Peyer's patch (tissue), 4 donors: ENCODE measurements around the gene FFAR1. TPM values are rescaled to one million over a fixed set of nuclear protein-coding genes. Genes with fewer than 3 reads are reported as not detected.

ENCODE experiments used
- DNase-seq, 3 donors: peaks; one replicate each; pipeline ENCODE4 v3.0.0-alpha.2; 2017 to 2019
- H3K27ac ChIP-seq, 4 donors: fragments of 200-600 bp; sonication (generic); one replicate each; pipeline ENCODE4 v1.5.1; 2016 to 2019
- H3K27me3 ChIP-seq, 2 donors: fragments of 200-600 bp; sonication (generic); one replicate each; pipeline ENCODE4 v1.5.1; 2019
- H3K36me3 ChIP-seq, 3 donors: fragments of 200-600 bp; sonication (generic); one replicate each; pipeline ENCODE4 v1.5.1; 2016 to 2019
- H3K4me1 ChIP-seq, 4 donors: fragments of 200-600 bp; sonication (generic); one replicate each; pipeline ENCODE4 v1.5.1; 2016 to 2019
- H3K4me3 ChIP-seq, 4 donors: fragments of 200-600 bp; sonication (generic); 1 replicate in 3 of 4; 2 replicates in 1 of 4; pipeline ENCODE4 v1.5.1; 2016 to 2019; ENCODE audit warnings: mild to moderate bottlenecking in 1 of 4
- H3K9me3 ChIP-seq, 4 donors: fragments of 200-600 bp; sonication (generic); one replicate each; pipeline ENCODE4 v1.5.1; 2016 to 2019; ENCODE audit warnings: mild to moderate bottlenecking in 1 of 4
- CTCF ChIP-seq, 6 experiments: fragments of 450-650 bp in 4 of 6; fragments of 200-600 bp in 2 of 6; sonication (generic) in 1 of 6; IDR thresholded peaks; one replicate each; pipeline ENCODE4 v1.5.1; 2017 to 2019; ENCODE audit warnings: antibody characterized with exemption in 6 of 6, mild to moderate bottlenecking in 3 of 6, moderate library complexity in 1 of 6
- POLR2A ChIP-seq, 2 donors: fragments of 450-650 bp; IDR thresholded peaks; one replicate each; pipeline ENCODE4 v1.5.1; 2017; ENCODE audit warnings: antibody characterized with exemption in 2 of 2, mild to moderate bottlenecking in 2 of 2, moderate library complexity in 2 of 2
- total RNA-seq, 4 donors: library from RNA; depleted of rRNA; stranded (reverse); fragments of >200 nt; gene quantifications; one replicate each; pipeline ENCODE4 v1.1.0, GENCODE V29; 2016

The FFAR1 gene
- total RNA-seq, 4 donors from 2014 or later = 0.66 to 1.6 TPM; not detected in 2

- Histone ChIP-seq H3K9me3 (no peaks in the 10 kb centered on the region), H3K27me3 (no peaks in the 10 kb centered on the region), H3K4me1 (no peaks in the 10 kb centered on the region), H3K4me3 (no peak overlapping the region), H3K36me3 (no peaks in the 10 kb centered on the region), H3K27ac (no peak overlapping the region)
- DNase-seq = no peak
- TF ChIP-seq CTCF (IDR thresholded peaks at IDR 0.05) (no peak), POLR2A (IDR thresholded peaks at IDR 0.05) (no peak)
These were observed 36.8 kb upstream of the FFAR1 start for GRCh38 chr19:35310811-35311465.

DNA sequence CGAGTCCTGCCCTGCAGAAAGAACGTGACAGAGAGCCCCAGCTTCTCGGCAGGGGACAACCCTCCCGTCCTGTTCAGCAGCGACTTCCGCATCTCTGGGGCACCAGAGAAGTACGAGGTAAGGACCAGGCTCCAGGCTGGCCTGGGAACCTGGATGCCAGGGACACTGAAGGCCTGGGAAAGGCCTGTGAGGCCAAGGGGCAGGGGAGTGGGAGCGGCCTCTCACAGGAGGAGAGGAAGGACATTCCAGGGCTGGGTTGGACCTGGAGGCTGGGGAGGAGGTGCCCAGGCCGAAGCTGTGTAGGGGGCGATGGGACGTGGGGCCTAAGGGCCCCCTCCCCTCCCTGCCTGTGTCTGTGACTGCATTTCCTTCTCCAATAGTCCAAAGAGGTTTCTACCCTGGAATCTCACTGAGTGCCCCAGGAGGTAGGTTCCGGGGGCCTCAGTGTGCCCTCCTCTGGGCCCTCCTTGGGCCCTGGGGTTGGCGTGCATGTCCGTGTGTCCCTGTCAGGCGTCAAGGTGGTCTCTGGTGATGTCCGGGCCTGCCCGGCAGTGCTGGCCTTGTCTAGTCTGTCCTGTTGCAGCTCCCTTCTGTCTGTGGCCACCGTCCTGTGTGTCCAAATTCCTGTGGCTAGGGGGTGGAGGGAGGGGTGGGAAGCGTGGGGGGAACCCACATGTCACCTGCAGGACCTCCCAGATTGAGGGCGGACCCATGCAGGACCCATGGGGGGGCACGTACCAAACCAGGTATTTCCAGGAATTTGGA, 35.6 kb upstream of the FFAR1 start:
- TF ChIP-seq CTCF (IDR thresholded peaks at IDR 0.05) (no peak), POLR2A (IDR thresholded peaks at IDR 0.05) (no peak)
- H3K27ac ChIP-seq = no peak overlapping the region
- H3K4me1 ChIP-seq = no peaks in the 10 kb centered on the region
- no peak for DNase-seq
- H3K36me3 ChIP-seq = no peaks in the 10 kb centered on the region
- H3K9me3 ChIP-seq = no peaks in the 10 kb centered on the region
- H3K4me3 ChIP-seq = no peak overlapping the region
- H3K27me3 ChIP-seq = no peaks in the 10 kb centered on the region

- peaks cover 0 to 4% (median 0%) of the 10 kb centered on the region in 4 donors for H3K4me1 ChIP-seq
- H3K4me3 ChIP-seq = no peak overlapping the region
- no peaks in the 10 kb centered on the region for H3K9me3 ChIP-seq
- no peaks in the 10 kb centered on the region for H3K27me3 ChIP-seq
- DNase-seq = no peak
- H3K27ac ChIP-seq = no peak overlapping the region
- H3K36me3 ChIP-seq = no peaks in the 10 kb centered on the region
- no peak for TF ChIP-seq CTCF (IDR thresholded peaks at IDR 0.05)
These were observed 34.1 kb upstream of the FFAR1 start for GRCh38 chr19:35313587-35313986.

GRCh38 chr19:35314031-35314430, 33.7 kb upstream of the FFAR1 start:
- H3K27ac ChIP-seq = no peak overlapping the region
- DNase-seq = no peak
- peaks cover 0 to 8% (median under 1%) of the 10 kb centered on the region in 4 donors for H3K4me1 ChIP-seq
- H3K9me3 ChIP-seq = no peaks in the 10 kb centered on the region
- TF ChIP-seq CTCF (IDR thresholded peaks at IDR 0.05) = no peak
- TF ChIP-seq POLR2A (IDR thresholded peaks at IDR 0.05) = no peak
- H3K4me3 ChIP-seq = no peak overlapping the region
- H3K27me3 ChIP-seq = no peaks in the 10 kb centered on the region
- no peaks in the 10 kb centered on the region for H3K36me3 ChIP-seq

GRCh38 chr19:35314858-35315470, 32.7 kb upstream of the FFAR1 start:
- H3K27ac ChIP-seq = no peak overlapping the region
- H3K9me3 ChIP-seq = no peaks in the 10 kb centered on the region
- no peak overlapping the region for H3K4me3 ChIP-seq
- TF ChIP-seq POLR2A (IDR thresholded peaks at IDR 0.05) (no peak), CTCF (IDR thresholded peaks at IDR 0.05) (no peak)
- H3K27me3 ChIP-seq = no peaks in the 10 kb centered on the region
- DNase-seq = no peak
- no peaks in the 10 kb centered on the region for H3K36me3 ChIP-seq
- H3K4me1 ChIP-seq = peaks cover 0 to 16% (median 4%) of the 10 kb centered on the region in 4 donors
